NCI-H748 (cell line): ENCODE data around the gene BRINP3.

Experiments
- DNase-seq: peaks from one replicate; lab custom pipeline; 2025; ENCODE audit not compliant: unreplicated experiment; lab: John Stamatoyannopoulos, UW

The BRINP3 gene

DNA sequence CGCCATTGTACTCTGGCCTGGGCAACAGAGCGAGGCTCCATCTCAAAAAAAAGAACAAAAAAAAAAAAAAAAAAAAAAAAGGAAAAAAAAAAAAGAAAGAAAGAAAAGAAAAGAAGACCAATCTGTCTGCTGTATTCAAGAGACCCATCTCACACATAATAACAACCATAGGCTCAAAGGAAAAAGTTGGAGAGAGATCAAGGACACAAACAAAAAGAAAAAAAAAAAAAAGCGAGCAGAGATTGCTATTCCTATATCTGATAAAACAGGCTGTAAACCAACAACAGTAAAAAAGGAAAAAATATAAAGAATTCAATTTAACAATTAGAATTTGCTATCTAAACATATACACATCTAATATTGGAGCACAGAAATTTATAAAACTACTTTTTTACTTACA lies 150.4 kb downstream of the BRINP3 start:
- DNase-seq, result no peak

DNA sequence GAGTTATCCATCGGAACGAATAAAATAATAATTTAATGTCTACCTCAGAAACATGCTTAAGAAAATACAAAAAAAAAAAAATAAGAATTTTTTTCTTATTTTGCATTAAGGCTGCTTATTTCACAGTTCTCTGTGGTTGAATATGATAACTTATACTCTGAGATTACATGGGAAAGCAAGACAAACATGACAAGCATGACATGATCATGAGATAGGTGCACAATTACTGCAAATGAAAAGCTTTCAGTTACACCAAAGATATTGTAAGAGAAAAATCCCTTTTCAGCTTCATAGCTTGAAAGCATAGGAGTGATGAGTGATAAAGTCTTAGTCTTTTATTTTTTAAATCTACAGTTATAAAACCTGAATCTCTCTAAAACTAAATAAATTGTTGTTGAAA lies 154.1 kb downstream of the BRINP3 start:
- DNase-seq, result no peak

GRCh38 chr1:190322274-190322673 lies 155.4 kb downstream of the BRINP3 start:
- DNase-seq, result no peak

- peak; percentile 38 for DNase-seq
These were observed 156.7 kb downstream of the BRINP3 start for GRCh38 chr1:190320952-190321351.

DNA sequence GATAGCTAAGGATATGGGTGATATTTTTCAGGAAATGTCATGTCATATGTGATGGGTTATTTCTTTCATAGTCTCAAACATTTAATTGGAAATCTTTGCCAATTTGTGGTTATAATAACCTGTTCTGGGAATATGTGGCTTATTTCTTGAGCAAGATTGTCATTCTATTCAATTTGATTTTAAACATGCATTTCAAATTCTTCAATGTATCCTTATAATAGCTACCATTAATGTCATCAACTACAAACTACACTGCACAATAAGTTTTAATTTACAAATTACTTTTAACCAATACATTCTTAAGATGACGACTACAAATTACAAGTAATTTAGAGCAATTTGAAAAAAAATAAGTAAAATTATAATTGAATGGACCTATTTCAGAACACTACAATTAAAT lies 164.9 kb downstream of the BRINP3 start:
- DNase-seq, result no peak

GRCh38 chr1:190303501-190303900 lies 174.2 kb downstream of the BRINP3 start:
- no peak for DNase-seq

DNA sequence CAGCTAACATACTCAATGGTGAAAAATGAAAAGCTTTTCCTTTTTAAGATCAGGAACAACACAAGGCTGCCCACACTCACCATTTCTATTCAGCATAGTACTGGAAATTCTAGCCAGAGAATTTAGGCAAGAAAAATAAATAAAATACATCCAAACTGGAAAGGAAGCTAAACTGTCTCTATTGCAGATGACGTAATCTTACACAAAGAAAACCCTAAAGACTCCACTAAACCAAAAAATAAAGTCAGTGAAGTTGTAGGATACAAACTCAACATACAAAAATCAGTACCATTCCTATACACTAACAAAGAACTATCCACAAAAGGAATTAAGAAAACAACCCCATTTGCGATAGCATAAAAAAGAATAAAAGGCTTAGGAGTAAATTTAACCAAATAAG lies 181.2 kb downstream of the BRINP3 start:
- DNase-seq, result no peak

DNA sequence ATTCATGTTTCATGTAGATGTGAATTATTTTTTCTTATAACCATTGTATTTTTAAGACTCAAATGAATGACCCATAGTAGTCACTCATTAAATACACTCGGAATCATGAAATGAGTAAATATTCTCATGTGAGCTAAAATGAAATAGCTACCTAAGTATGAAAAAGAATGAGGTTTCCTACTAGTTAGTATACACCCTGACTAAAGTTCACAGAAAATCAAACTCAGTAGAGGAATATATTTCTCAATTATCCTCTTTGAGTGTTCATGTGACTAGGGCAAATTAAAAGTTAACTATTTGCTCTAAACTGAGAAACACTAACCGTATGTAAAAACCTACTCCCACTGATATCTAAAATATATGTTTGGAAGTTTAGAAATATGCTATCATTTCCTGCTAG lies 187.8 kb downstream of the BRINP3 start:
- DNase-seq, result no peak

DNA sequence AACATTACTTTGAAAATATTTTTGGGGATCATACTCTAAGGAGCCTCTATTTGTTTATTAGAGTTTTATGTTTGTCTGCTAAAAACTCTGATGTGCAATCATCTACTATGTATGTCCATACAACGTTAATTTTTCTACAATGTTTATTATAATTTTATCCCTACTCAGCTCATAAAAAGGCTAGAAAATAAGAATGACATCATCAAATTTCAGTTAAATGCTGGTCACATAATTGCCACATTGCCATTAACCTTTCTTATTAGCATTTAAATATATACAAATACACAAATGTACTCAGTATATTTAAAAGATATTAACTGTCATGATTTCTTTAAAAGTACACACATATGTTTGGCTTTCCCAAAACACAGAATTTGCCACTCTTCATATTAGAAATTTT lies 191.6 kb downstream of the BRINP3 start:
- no peak for DNase-seq

DNA sequence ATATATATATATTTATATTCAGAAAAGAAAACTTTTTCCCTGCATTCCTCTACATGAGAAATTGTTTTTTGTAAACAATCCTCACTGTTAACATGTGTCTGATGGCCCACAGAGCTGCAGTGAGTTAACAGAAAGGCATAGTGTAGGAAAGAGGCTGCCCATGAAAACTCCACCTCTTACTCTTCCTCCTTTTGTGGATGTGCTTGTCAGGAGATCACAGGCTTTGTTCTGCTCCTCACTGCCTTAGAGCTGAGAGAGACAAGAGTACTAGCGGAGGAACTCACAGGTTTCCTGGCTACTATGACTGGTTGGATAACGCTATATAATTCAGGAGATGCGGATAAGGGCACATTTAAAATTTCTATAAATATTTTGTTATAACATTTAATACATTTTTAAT lies 200.6 kb downstream of the BRINP3 start:
- DNase-seq, result no peak

GRCh38 chr1:190274721-190275120 lies 202.9 kb downstream of the BRINP3 start:
- no peak for DNase-seq

DNA sequence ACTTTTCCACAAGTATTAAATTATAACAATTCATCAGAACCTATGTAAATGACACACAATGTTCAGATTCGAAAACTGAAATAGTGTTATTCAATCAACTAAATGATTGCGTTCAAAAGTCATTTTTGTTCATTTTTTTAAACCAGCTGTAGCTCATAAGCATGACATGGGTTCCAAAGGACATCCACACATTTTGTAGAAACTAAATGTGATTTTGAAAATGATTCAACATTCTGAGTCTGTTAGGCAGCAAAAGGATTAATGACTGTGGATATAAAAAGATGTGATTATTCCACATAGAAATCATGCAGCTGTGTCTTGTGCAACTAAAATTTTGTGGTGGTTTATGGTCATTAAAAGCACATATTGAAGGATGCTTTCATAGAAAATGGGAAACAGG lies 204.5 kb downstream of the BRINP3 start:
- no peak for DNase-seq

- DNase-seq, result no peak
These were observed 215.1 kb downstream of the BRINP3 start for GRCh38 chr1:190262538-190262937.

GRCh38 chr1:190259424-190259823 lies 218.2 kb downstream of the BRINP3 start:
- no peak for DNase-seq

DNA sequence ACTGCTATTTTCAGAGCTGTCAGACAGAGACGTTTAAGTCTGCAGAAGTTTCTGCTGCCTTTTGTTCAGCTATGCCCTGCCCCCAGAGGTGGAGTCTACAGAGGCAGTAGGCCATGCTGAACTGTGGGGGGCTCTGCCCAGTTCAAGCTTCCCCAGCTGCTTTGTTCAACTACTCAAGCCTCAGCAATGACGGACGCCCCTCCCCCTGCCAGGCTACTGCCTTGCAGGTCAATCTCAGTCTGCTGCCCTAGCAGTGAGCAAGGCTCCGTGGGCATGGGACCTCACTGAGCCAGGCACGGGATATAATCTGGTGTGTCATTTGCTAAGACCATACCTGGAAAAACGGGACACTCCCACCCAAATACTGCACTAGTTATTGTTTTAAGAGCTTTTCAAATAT lies 219.7 kb downstream of the BRINP3 start:
- DNase-seq, result no peak

- DNase-seq, result no peak
These were observed 225.6 kb downstream of the BRINP3 start for GRCh38 chr1:190252046-190252445.

GRCh38 chr1:190250368-190250767 lies 227.3 kb downstream of the BRINP3 start:
- DNase-seq, result no peak

- DNase-seq, result peak; percentile 1
These were observed 233.3 kb downstream of the BRINP3 start for GRCh38 chr1:190244406-190244805.

DNA sequence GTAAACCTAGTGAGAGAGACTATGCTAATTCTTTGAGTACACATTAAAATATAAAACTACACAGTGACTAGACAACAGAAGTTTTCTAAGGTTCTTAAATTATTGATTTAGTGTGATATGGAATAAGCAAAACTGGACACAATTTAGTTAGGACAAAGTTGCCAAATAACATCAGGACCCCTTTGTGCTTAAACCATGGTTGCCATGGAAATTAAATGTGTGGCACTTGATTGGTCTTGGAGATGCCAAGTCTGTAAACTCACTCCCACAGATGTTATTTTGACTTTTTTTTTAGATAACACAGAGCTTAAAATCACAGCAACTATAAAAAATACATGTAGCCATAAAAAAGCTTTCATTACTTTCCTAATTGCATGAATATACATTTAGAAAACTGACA lies 234.6 kb downstream of the BRINP3 start:
- no peak for DNase-seq

GRCh38 chr1:190226006-190226405 lies 251.7 kb downstream of the BRINP3 start:
- peak; percentile 25 for DNase-seq

- DNase-seq, result no peak
These were observed 265.2 kb downstream of the BRINP3 start for GRCh38 chr1:190212450-190212849.

DNA sequence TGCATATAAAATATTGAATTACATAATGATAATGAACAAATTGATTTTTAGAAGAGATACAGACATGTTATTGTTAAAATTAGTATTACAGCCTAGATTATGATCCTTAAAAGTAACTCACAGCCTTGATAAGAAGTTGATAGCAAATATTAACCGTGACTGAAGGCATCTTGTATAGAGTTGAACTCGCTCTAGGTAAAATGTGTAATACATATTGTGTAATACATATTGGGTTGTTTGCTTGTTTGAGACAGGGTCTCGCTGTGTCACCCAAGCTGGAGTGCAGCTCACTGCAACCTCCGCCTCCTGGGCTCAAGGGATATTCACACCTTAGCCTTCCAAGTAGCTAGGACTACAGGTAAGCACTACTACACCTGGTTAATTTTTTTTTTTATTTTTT lies 269.9 kb downstream of the BRINP3 start:
- no peak for DNase-seq

DNA sequence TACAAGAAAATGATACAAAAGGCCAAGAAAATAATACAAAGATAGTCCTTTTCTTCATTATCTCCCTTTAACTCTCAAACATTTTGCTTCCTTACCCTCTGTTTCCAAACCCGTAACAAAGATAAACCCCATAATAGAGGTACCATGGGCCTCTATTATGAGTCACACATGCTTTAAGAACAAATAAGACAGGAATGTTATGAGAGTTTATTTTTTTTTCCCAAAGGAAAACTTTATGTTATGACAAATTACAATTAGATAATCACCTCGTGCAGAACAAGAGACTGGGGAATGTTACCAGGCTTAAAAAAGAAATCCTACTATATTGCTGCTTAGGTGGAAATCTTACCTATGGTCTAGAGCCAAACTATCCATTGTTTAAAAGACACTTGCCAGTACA lies 272.0 kb downstream of the BRINP3 start:
- DNase-seq, result no peak

DNA sequence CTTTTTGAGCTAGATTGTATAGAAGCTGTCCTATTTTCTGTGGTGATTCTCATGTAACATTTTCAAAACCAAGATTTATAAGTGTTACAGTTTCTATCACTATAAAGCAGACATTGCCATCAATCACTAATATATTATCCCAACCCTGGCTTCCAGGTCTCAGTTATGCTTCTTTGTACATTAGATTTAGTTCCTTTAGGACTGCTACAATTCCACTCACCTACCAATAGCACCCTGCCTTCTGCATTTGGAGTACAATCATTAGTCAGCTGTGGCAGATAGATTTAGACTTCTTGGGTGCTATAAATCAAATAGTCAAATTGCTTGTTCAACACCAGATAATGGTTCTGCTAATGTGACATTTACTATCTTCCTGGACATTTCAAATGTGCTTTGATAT lies 281.6 kb downstream of the BRINP3 start:
- DNase-seq, result peak; percentile 69
